M059J (cell line): ENCODE measurements around the gene DCTN2. TPM values are rescaled to one million over a fixed set of nuclear protein-coding genes. Genes with fewer than 3 reads are reported as not detected.
"Not testable (repeated sequence)": the region's sequence is repeated elsewhere in the genome, so short reads cannot be mapped to it uniquely, and the experiment has no call there.

Experiments used
- DNase-seq: peaks from one replicate; pipeline ENCODE4 v3.0.0-alpha.2; 2012; ENCODE audit warnings: low read depth
- total RNA-seq: library from RNA; depleted of rRNA; stranded (reverse); fragments of >200 nt; shearing (Covaris generic); gene quantifications from 2 replicates; pipeline ENCODE4 v1.2.3, GENCODE V29; 2014

The DCTN2 gene
- total RNA-seq, 1 experiment from 2014 or later, result 119 TPM

GRCh38 chr12:57528831-57529555 lies 18.0 kb downstream of the DCTN2 start:
- DNase-seq, result no peak

- no peak for DNase-seq
Measured at GRCh38 chr12:57528176-57528575, 18.8 kb downstream of the DCTN2 start.

GRCh38 chr12:57527184-57527583 lies 19.8 kb downstream of the DCTN2 start:
- no peak for DNase-seq

GRCh38 chr12:57526477-57527126 lies 20.4 kb downstream of the DCTN2 start:
- DNase-seq, result no peak

- DNase-seq, result no peak
Measured at GRCh38 chr12:57525615-57526383, 21.2 kb downstream of the DCTN2 start.

- DNase-seq, result no peak
Measured at GRCh38 chr12:57524814-57525614, 22.0 kb downstream of the DCTN2 start.

- no peak for DNase-seq
Measured at GRCh38 chr12:57523706-57524614, 23.0 kb downstream of the DCTN2 start.

- DNase-seq, result peak; percentile 43
Measured at GRCh38 chr12:57522887-57523705, 23.9 kb downstream of the DCTN2 start.

GRCh38 chr12:57522011-57522886 lies 24.7 kb downstream of the DCTN2 start, which contains the start of gene MBD6:
Gene MBD6, plus strand, starts transcription at chr12:57522824. Its CDS starts 1,480 bp downstream, at chr12:57524304.
- peak; percentile 90 for DNase-seq

GRCh38 chr12:57521525-57522010 lies 25.4 kb downstream of the DCTN2 start:
- no peak for DNase-seq

GRCh38 chr12:57520053-57520818 lies 26.8 kb downstream of the DCTN2 start, which contains the start of gene DDIT3:
Gene DDIT3, minus strand, starts transcription at chr12:57520514. Its CDS starts 3,108 bp downstream, at chr12:57517406.
- DNase-seq, result peak; percentile 98

GRCh38 chr12:57519796-57520052 lies 27.3 kb downstream of the DCTN2 start:
- DNase-seq, result no peak

GRCh38 chr12:57518920-57519795 lies 27.8 kb downstream of the DCTN2 start:
- DNase-seq, result peak; percentile 43

GRCh38 chr12:57518176-57518919 lies 28.6 kb downstream of the DCTN2 start:
- DNase-seq, result no peak

GRCh38 chr12:57517718-57518117 lies 29.3 kb downstream of the DCTN2 start:
- DNase-seq, result not testable (repeated sequence)

- peak; percentile 47 for DNase-seq
Measured at GRCh38 chr12:57517187-57517586, 29.8 kb downstream of the DCTN2 start.
